T-helper 1 cell treated with Interleukin-12 subunit alpha and Interleukin-12 subunit beta and Interleukin-4 antibody, amounts not matched to agents 30 μg/mL and 1 μg/mL, for 36 hours (primary cell): ENCODE data around the gene CFAP410.

Experiments used
- H3K27ac Mint-ChIP-seq: one replicate; pipeline ENCODE4 v1.8.0; 2021; ENCODE audit warnings: mild to moderate bottlenecking, mixed read lengths
- H3K27me3 Mint-ChIP-seq: one replicate; pipeline ENCODE4 v1.8.0; 2021; ENCODE audit warnings: low read depth, mixed read lengths
- H3K36me3 Mint-ChIP-seq: one replicate; pipeline ENCODE4 v1.8.0; 2021; ENCODE audit warnings: low read depth, mixed read lengths
- H3K4me1 Mint-ChIP-seq: one replicate; pipeline ENCODE4 v1.8.0; 2021; ENCODE audit warnings: low read depth, mixed read lengths
- H3K4me3 Mint-ChIP-seq: one replicate; pipeline ENCODE4 v1.8.0; 2021; ENCODE audit warnings: mild to moderate bottlenecking, moderate library complexity, mixed read lengths
- H3K9me3 Mint-ChIP-seq: one replicate; pipeline ENCODE4 v1.8.0; 2021; ENCODE audit warnings: mixed read lengths

CFAP410 gene

GRCh38 chr21:44338971-44339910 lies at the start of gene CFAP410:
CFAP410 (minus strand) TSS chr21:44339390; CDS start chr21:44339194, 196 bp downstream.
- H3K36me3 Mint-ChIP-seq, result peaks cover 2% of the 10 kb centered on the region
- H3K27me3 Mint-ChIP-seq, result no peaks in the 10 kb centered on the region
- no peaks in the 10 kb centered on the region for H3K9me3 Mint-ChIP-seq
- H3K4me3 Mint-ChIP-seq, result peak within 1 kb of the TSS; percentile 88
- H3K4me1 Mint-ChIP-seq, result peaks cover 14% of the 10 kb centered on the region
- H3K27ac Mint-ChIP-seq, result peak within 1 kb of the TSS; percentile 92

DNA sequence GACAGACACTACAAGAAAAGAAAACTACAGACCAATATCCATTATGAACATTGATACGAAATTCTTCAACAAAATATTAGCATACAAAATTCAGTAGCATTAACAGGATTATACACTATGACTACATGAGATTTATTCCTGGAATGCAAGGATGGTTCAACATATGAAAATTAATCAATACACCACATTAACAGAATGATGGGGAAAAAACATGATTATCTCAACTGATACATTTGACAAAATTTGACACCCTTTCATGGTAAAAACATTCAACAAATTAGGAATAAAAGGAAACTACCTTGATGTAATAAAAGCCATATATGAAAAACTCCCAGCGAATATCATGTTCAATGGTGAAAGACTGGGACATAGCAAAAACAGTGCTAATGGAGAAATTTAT lies 45.8 kb upstream of the CFAP410 start:
- no peak overlapping the region for H3K27ac Mint-ChIP-seq
- H3K27me3 Mint-ChIP-seq, result no peaks in the 10 kb centered on the region
- no peak overlapping the region for H3K4me3 Mint-ChIP-seq
- H3K9me3 Mint-ChIP-seq, result peaks cover 36% of the 10 kb centered on the region
- H3K36me3 Mint-ChIP-seq, result peaks cover 54% of the 10 kb centered on the region
- H3K4me1 Mint-ChIP-seq, result peaks cover 2% of the 10 kb centered on the region

DNA sequence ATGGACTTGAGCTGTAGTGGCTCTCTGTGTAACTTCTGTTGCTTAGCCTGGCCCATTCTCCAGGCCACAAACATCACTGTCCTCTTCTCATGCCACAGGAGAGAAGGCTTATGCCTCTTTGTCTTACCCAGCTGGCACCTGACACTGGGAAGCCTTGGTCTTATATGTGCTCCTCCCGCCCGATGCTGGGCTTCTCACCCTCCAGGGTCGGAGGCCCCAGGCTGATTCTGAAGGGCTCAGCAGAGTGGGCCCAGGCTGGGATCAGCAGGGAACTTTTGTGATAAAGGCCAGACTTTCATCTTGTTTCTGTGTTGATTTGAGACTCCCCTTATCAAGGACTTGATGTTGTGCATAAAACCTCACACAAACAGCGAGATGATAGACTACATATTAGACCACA lies 44.0 kb upstream of the CFAP410 start:
- Mint-ChIP-seq H3K27ac (no peak overlapping the region), H3K9me3 (peaks cover 36% of the 10 kb centered on the region), H3K27me3 (no peaks in the 10 kb centered on the region), H3K4me3 (no peak overlapping the region), H3K36me3 (peaks cover 59% of the 10 kb centered on the region), H3K4me1 (peaks cover 2% of the 10 kb centered on the region)

GRCh38 chr21:44382536-44382935 lies 43.3 kb upstream of the CFAP410 start:
- Mint-ChIP-seq H3K9me3 (peaks cover 36% of the 10 kb centered on the region), H3K27ac (no peak overlapping the region), H3K27me3 (no peaks in the 10 kb centered on the region), H3K4me1 (peaks cover 2% of the 10 kb centered on the region), H3K36me3 (peaks cover 61% of the 10 kb centered on the region), H3K4me3 (no peak overlapping the region)

DNA sequence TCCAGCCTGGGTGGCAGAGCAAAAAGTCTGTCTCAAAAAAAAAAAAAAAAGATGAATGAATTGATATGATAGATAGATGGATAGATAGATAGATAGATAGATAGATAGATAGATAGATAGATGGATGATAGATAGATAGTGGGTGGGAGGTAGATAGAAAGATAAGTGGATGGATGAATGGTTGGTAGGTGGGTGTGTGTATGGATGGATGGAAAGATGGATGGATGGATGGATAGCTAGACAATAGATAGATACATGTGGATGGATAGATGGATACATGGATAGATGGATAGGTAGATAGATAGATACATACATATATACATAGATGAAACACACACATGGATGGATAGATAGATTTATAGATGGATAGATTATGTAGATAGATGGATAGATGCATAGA lies 42.7 kb upstream of the CFAP410 start:
- Mint-ChIP-seq H3K27me3 (no peaks in the 10 kb centered on the region), H3K9me3 (peaks cover 36% of the 10 kb centered on the region), H3K36me3 (peaks cover 62% of the 10 kb centered on the region)

DNA sequence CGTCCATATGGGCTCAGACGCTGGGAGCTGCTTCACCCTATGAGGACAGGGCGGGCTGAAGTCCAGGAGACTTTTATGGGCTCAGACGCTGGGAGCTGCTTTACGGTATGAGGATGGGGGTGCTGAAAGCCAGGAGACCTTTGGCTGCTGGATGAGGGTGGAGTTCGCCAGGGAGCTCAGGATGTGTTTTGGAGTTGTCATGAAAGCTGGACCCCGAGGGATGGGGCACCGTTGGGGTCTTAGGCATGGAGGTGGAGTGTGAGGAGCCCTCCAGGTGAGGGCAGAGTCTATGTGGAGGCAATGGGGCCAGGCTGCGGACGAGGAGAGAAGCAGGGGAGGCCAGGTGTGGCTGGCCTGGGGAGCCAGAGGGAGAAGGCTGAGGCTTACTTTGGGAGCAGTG lies 41.7 kb upstream of the CFAP410 start:
- Mint-ChIP-seq H3K27ac (no peak overlapping the region), H3K9me3 (peaks cover 31% of the 10 kb centered on the region), H3K4me1 (peaks cover 4% of the 10 kb centered on the region), H3K36me3 (peaks cover 67% of the 10 kb centered on the region), H3K27me3 (no peaks in the 10 kb centered on the region), H3K4me3 (no peak overlapping the region)

More for the DNA sequence above, 42.7 kb upstream of the CFAP410 start:
- Mint-ChIP-seq H3K4me3 (no peak overlapping the region), H3K4me1 (peaks cover 2% of the 10 kb centered on the region), H3K27ac (no peak overlapping the region)

GRCh38 chr21:44379991-44380865 lies 41.0 kb upstream of the CFAP410 start:
- peaks cover 26% of the 10 kb centered on the region for H3K9me3 Mint-ChIP-seq
- no peak overlapping the region for H3K27ac Mint-ChIP-seq
- H3K4me3 Mint-ChIP-seq, result no peak overlapping the region
- peaks cover 10% of the 10 kb centered on the region for H3K4me1 Mint-ChIP-seq
- no peaks in the 10 kb centered on the region for H3K27me3 Mint-ChIP-seq
- peaks cover 67% of the 10 kb centered on the region for H3K36me3 Mint-ChIP-seq

DNA sequence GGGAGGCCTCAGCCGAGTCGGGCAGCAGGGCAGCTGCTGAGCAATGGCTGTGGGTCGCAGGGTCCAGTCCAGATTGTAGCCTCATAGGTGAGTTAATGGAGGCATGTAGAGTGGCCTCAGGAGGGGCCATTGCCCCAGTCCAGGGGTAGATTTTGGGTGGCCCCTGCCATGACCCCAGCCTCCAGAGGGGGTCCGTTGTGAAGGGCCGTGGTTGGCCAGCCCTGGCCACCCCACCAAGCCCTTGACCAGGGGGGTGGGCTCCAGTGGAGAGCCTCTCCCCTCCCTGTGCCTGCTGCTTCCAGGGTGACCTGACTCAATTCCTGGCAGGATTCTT lies 40.3 kb upstream of the CFAP410 start:
- no peak overlapping the region for H3K4me3 Mint-ChIP-seq
- no peaks in the 10 kb centered on the region for H3K27me3 Mint-ChIP-seq
- peaks cover 22% of the 10 kb centered on the region for H3K9me3 Mint-ChIP-seq
- H3K27ac Mint-ChIP-seq, result no peak overlapping the region
- H3K36me3 Mint-ChIP-seq, result peaks cover 67% of the 10 kb centered on the region
- peaks cover 17% of the 10 kb centered on the region for H3K4me1 Mint-ChIP-seq

DNA sequence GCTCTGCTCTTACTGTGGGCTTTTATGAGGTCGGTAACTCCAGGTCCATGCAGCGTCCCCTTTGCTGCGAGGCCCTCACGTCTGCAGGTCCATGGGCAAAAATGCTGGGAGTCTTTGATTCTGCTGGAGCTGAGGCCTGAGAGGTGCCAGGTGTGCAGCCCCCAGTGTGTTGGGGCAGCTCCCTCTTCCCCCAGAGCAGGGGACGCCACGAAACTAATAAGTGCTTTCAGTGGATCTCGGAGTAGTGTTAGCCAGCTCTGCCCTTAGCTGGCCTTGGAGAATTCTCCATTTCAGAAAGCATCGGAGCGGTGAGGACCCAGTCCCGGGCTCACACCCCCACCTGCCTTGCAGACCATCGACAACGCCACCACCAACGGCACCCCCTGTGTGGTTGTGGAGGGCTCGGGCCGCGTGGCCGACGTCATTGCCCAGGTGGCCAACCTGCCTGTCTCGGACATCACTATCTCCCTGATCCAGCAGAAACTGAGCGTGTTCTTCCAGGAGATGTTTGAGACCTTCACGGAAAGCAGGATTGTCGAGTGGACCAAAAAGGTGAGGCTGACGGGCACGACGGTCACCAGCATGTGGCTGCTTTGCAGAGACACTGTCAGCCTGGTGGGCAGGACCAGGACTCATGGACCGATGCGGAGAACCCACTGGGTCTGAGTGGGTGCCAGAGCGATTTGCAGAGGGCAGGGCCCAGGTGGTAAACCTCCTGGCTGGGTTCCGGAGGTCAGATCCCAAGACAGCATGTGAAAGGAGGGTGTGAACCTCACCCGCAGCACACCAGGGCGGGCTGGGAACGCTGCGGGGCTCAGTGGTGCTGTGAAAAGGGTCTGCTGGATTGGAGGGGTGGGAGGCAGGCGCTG lies 39.7 kb upstream of the CFAP410 start:
- Mint-ChIP-seq H3K36me3 (peaks cover 65% of the 10 kb centered on the region), H3K27ac (no peak overlapping the region), H3K9me3 (peaks cover 16% of the 10 kb centered on the region), H3K4me3 (no peak overlapping the region), H3K4me1 (peaks cover 21% of the 10 kb centered on the region), H3K27me3 (no peaks in the 10 kb centered on the region)

- Mint-ChIP-seq H3K36me3 (peaks cover 61% of the 10 kb centered on the region), H3K4me1 (peaks cover 26% of the 10 kb centered on the region), H3K9me3 (peaks cover 11% of the 10 kb centered on the region), H3K27me3 (no peaks in the 10 kb centered on the region), H3K27ac (no peak overlapping the region), H3K4me3 (no peak overlapping the region)
Observed at GRCh38 chr21:44377922-44378645, 38.9 kb upstream of the CFAP410 start.

GRCh38 chr21:44377201-44377921 lies 38.2 kb upstream of the CFAP410 start:
- peaks cover 58% of the 10 kb centered on the region for H3K36me3 Mint-ChIP-seq
- peaks cover 11% of the 10 kb centered on the region for H3K9me3 Mint-ChIP-seq
- H3K27ac Mint-ChIP-seq, result no peak overlapping the region
- no peaks in the 10 kb centered on the region for H3K27me3 Mint-ChIP-seq
- no peak overlapping the region for H3K4me3 Mint-ChIP-seq
- H3K4me1 Mint-ChIP-seq, result peaks cover 28% of the 10 kb centered on the region

DNA sequence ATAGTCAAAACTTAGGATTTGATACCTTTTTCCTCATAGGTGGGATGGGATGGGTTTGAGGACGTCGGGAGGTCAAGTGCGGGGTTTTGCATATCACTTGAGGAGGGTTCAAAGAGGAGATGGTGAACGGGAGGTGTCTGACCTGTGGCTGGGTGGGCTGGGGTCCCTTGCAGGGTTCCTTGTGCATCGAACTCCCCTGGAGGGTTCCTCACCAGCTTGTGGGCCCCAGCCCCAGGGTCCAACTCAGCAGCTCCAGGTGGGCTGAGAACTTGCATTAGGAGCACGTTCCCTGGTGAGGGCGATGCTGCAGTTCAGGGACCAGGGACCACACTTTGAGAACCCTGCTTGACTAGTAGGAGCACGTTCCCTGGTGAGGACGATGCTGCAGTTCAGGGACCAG lies 37.4 kb upstream of the CFAP410 start:
- Mint-ChIP-seq H3K36me3 (peaks cover 55% of the 10 kb centered on the region), H3K27ac (no peak overlapping the region), H3K4me1 (peaks cover 31% of the 10 kb centered on the region)

GRCh38 chr21:44375761-44376241 lies 36.6 kb upstream of the CFAP410 start:
- Mint-ChIP-seq H3K4me1 (peaks cover 30% of the 10 kb centered on the region), H3K9me3 (peaks cover 5% of the 10 kb centered on the region), H3K27ac (no peak overlapping the region)

More for the DNA sequence above, 37.4 kb upstream of the CFAP410 start:
- peaks cover 5% of the 10 kb centered on the region for H3K9me3 Mint-ChIP-seq
- H3K27me3 Mint-ChIP-seq, result no peaks in the 10 kb centered on the region
- H3K4me3 Mint-ChIP-seq, result no peak overlapping the region

More at GRCh38 chr21:44375761-44376241, 36.6 kb upstream of the CFAP410 start:
- no peak overlapping the region for H3K4me3 Mint-ChIP-seq
- H3K36me3 Mint-ChIP-seq, result peaks cover 51% of the 10 kb centered on the region
- H3K27me3 Mint-ChIP-seq, result no peaks in the 10 kb centered on the region
